ENCODE results near the gene DYSF.

- TF ChIP-seq RFX5 (IDR thresholded peaks at IDR 0.05; ENCODE audit: low read length) = no peak
- no peak for TF ChIP-seq CTCF (IDR thresholded peaks at IDR 0.05)
- no peak for TF ChIP-seq POLR2AphosphoS5 (IDR thresholded peaks at IDR 0.05; ENCODE audit: low read depth, low read length)
- TF ChIP-seq FOXM1 (IDR thresholded peaks at IDR 0.05; ENCODE audit: low read depth) = no peak
- TF ChIP-seq RXRA (IDR thresholded peaks at IDR 0.05; ENCODE audit: borderline replicate concordance, low read depth) = no peak
- no peak for TF ChIP-seq EP300 (IDR thresholded peaks at IDR 0.05; ENCODE audit: borderline replicate concordance in 1 of 2, low read depth in 1 of 2, low read length in 1 of 2)
- no peak for TF ChIP-seq IRF3 (IDR thresholded peaks at IDR 0.05; ENCODE audit: low read depth, low read length)
- TF ChIP-seq FOXJ3 (CRISPR knock-in tag; IDR thresholded peaks at IDR 0.05) = no peak
- no peak for TF ChIP-seq CHD2 (IDR thresholded peaks at IDR 0.05; ENCODE audit: low read length, partially characterized antibody)
Measured at GRCh38 chr2:71619230-71619741, 165.9 kb downstream of the DYSF start.
